Islet of Langerhans (tissue), 1 donor: ENCODE measurements around the gene ESF1.

Source experiments
- FAIRE-seq: peaks from one replicate; lab custom pipeline; 2011; peaks lifted over from hg19 to GRCh38; lab: Jason Lieb, UNC

Gene ESF1

GRCh38 chr20:13678944-13679343 is 105.8 kb downstream of the ESF1 start:
- no peak for FAIRE-seq

GRCh38 chr20:13677241-13677640 is 107.5 kb downstream of the ESF1 start:
- FAIRE-seq: no peak

GRCh38 chr20:13676682-13677081 is 108.0 kb downstream of the ESF1 start:
- no peak for FAIRE-seq

GRCh38 chr20:13672690-13673089 is 112.0 kb downstream of the ESF1 start:
- no peak for FAIRE-seq

GRCh38 chr20:13671916-13672378 is 112.8 kb downstream of the ESF1 start:
- FAIRE-seq: no peak

GRCh38 chr20:13671512-13671911 is 113.2 kb downstream of the ESF1 start:
- no peak for FAIRE-seq

- FAIRE-seq: no peak
Observed at GRCh38 chr20:13670160-13670559, 114.6 kb downstream of the ESF1 start.

- FAIRE-seq: no peak
Observed at GRCh38 chr20:13665709-13666395, 118.9 kb downstream of the ESF1 start.
